GM12878 (cell line): ENCODE results near the gene PRKCZ. TPM values are rescaled to one million over a fixed set of nuclear protein-coding genes. Genes with fewer than 3 reads are reported as not detected.

ENCODE experiments used
- ATAC-seq: fragments of 200-7000 bp; cut with Tn5 transposase; 3 replicates; pipeline ENCODE4 v1.9.1; 2020; ENCODE audit warnings: mild to moderate bottlenecking, moderate library complexity
- BruUV-seq: library from RNA; stranded (reverse); fragments of 400-500 nt; replicated peaks from 2 replicates; lab custom pipeline; 2021; lab: Mats Ljungman, UMichigan
- CTCF ChIA-PET: fragments of 300-600 bp; sonication (Branson Sonifier 250); formaldehyde crosslinking; extraction: SDS; loops from one replicate; lab custom pipeline; 2021; ENCODE audit warnings: inconsistent platforms; lab: Yijun Ruan, JAX
- POLR2A ChIA-PET: fragments of 350-600 bp; formaldehyde crosslinking; extraction: SDS; loops from one replicate; lab custom pipeline; 2021; ENCODE audit warnings: inconsistent platforms; lab: Charles Lee
- RAD21 ChIA-PET: fragments of 300-600 bp; sonication (Branson Sonifier 250); formaldehyde crosslinking; loops from one replicate; lab custom pipeline; 2023; ENCODE audit warnings: antibody characterized with exemption; ENCODE audit not compliant: unreplicated experiment; lab: Charles Lee
- SMC1A ChIA-PET: fragments of 300-600 bp; sonication (Branson Sonifier 250); formaldehyde crosslinking; loops from one replicate; lab custom pipeline; 2023; ENCODE audit not compliant: unreplicated experiment, uncharacterized antibody; lab: Charles Lee
- DNase-seq: peaks from one replicate; pipeline ENCODE4 v3.0.0-alpha.2; 2011; ENCODE audit warnings: low read depth, low spot score
- FAIRE-seq: peaks from 3 replicates; lab custom pipeline; 2011; peaks lifted over from hg19 to GRCh38; lab: Jason Lieb, UNC
- H2AFZ ChIP-seq: 2 replicates; pipeline ENCODE4 v1.6.0; 2011; ENCODE audit warnings: low read depth, low read length, control low read depth; ENCODE audit not compliant: control insufficient read depth
- H3K27ac ChIP-seq: 2 replicates; pipeline ENCODE4 v1.5.1; 2011; ENCODE audit warnings: control low read depth; ENCODE audit not compliant: control insufficient read depth, insufficient read depth
- H3K27me3 ChIP-seq, 2 experiments: replicated peaks in 1 of 2; 2 replicates each; pipeline versions ENCODE4 v1.6.0 to v1.6.1; 2011; ENCODE audit warnings: low read length in 1 of 2; ENCODE audit not compliant: control insufficient read depth in 2 of 2, insufficient read depth in 2 of 2
- H3K36me3 ChIP-seq, 2 experiments: 2 replicates each; pipeline ENCODE4 v1.5.1; 2011; ENCODE audit warnings: low read length in 1 of 2; ENCODE audit not compliant: control insufficient read depth in 2 of 2, insufficient read depth in 2 of 2
- H3K4me1 ChIP-seq: 2 replicates; pipeline ENCODE4 v1.6.1; 2011; ENCODE audit warnings: mild to moderate bottlenecking, low read length, moderate library complexity, mixed read lengths; ENCODE audit not compliant: control insufficient read depth, insufficient read depth
- H3K4me2 ChIP-seq: 2 replicates; pipeline ENCODE4 v1.6.0; 2011; ENCODE audit warnings: control low read depth; ENCODE audit not compliant: control insufficient read depth, insufficient read depth
- H3K4me3 ChIP-seq: fragments of 200-600 bp; sonication (generic); 2 replicates; pipeline ENCODE4 v1.5.1; 2016
- H3K79me2 ChIP-seq: 2 replicates; pipeline ENCODE4 v1.6.0; 2011; ENCODE audit warnings: low read length; ENCODE audit not compliant: control insufficient read depth, insufficient read depth
- H3K9ac ChIP-seq: 2 replicates; pipeline ENCODE4 v1.8.0; 2011; ENCODE audit warnings: low read length, control low read depth, mixed read lengths; ENCODE audit not compliant: control insufficient read depth, insufficient read depth
- H3K9me3 ChIP-seq: replicated peaks from 3 replicates; pipeline ENCODE4 v1.5.1; 2011; ENCODE audit warnings: mild to moderate bottlenecking, low read length; ENCODE audit not compliant: control insufficient read depth, insufficient read depth
- H4K20me1 ChIP-seq: 2 replicates; pipeline ENCODE4 v1.6.0; 2011; ENCODE audit not compliant: control insufficient read depth, insufficient read depth
- BHLHE40 ChIP-seq, 2 experiments: fragments of 450-650 bp in 1 of 2; IDR thresholded peaks; 2 replicates each; pipeline ENCODE4 v1.6.1; 2011 to 2017; ENCODE audit warnings: low read depth in 2 of 2, borderline replicate concordance in 1 of 2, improper control_type of control experiment in 1 of 2, low read length in 1 of 2, mild to moderate bottlenecking in 1 of 2
- CHD2 ChIP-seq: IDR thresholded peaks from 2 replicates; pipeline ENCODE4 v1.6.1; 2011; ENCODE audit warnings: low read depth, low read length, improper control_type of control experiment, borderline replicate concordance
- DPF2 ChIP-seq: fragments of 450-650 bp; IDR thresholded peaks from 2 replicates; pipeline ENCODE4 v1.6.1; 2017; ENCODE audit warnings: mild to moderate bottlenecking
- GABPA ChIP-seq: IDR thresholded peaks from 2 replicates; pipeline ENCODE4 v1.6.1; 2014; ENCODE audit warnings: antibody characterized with exemption, low read depth, mild to moderate bottlenecking, inconsistent platforms
- GATAD2B ChIP-seq: fragments of 450-650 bp; conservative IDR thresholded peaks from 2 replicates; pipeline ENCODE4 v1.6.1; 2017; ENCODE audit warnings: low read depth, mild to moderate bottlenecking, moderate library complexity
- IKZF1 ChIP-seq: fragments of 450-650 bp; conservative IDR thresholded peaks from 2 replicates; pipeline ENCODE4 v1.6.1; 2017; ENCODE audit warnings: antibody characterized with exemption, mild to moderate bottlenecking
- LARP7 ChIP-seq: fragments of 450-650 bp; IDR thresholded peaks from 2 replicates; pipeline ENCODE4 v1.6.1; 2017; ENCODE audit warnings: mild to moderate bottlenecking
- NR2F1 ChIP-seq: fragments of 450-650 bp; conservative IDR thresholded peaks from 2 replicates; pipeline ENCODE4 v1.6.1; 2017; ENCODE audit warnings: mild to moderate bottlenecking
- RB1 ChIP-seq: fragments of 450-650 bp; formaldehyde crosslinking; IDR thresholded peaks from 2 replicates; pipeline ENCODE4 v1.6.1; 2017; ENCODE audit warnings: mild to moderate bottlenecking, borderline replicate concordance
- RFX5 ChIP-seq: IDR thresholded peaks from 2 replicates; pipeline ENCODE4 v1.6.1; 2011; ENCODE audit warnings: low read depth, low read length, improper control_type of control experiment
- SMAD5 ChIP-seq: IDR thresholded peaks from 2 replicates; pipeline ENCODE4 v1.6.1; 2016; ENCODE audit warnings: antibody characterized with exemption, low read depth
- SREBF1 ChIP-seq: IDR thresholded peaks from 2 replicates; pipeline ENCODE4 v1.6.1; 2012; ENCODE audit warnings: mild to moderate bottlenecking, low read length
- ZNF207 ChIP-seq: fragments of 450-650 bp; IDR thresholded peaks from 2 replicates; pipeline ENCODE4 v1.6.1; 2014; ENCODE audit warnings: antibody characterized with exemption, mild to moderate bottlenecking, borderline replicate concordance
- ZNF274 ChIP-seq: IDR thresholded peaks from one replicate; pipeline ENCODE4 v1.8.0; 2011; ENCODE audit not compliant: insufficient read length, insufficient read depth
- WGBS: methylation state at CpG from one replicate; pipeline ENCODE4 v1.1.6; 2016; ENCODE audit warnings: low lambda C conversion rate; ENCODE audit not compliant: insufficient replicate concordance, insufficient coverage; ENCODE audit errors: missing lambda C conversion rate; 5-methylcytosine and 5-hydroxymethylcytosine counted together
- in situ Hi-C: fragments of 300-500 bp; cut with MboI; formaldehyde crosslinking; loops from 9 replicates; pipeline ENCODE4 v1.14.3; 2018; ENCODE audit warnings: mixed read lengths
- intact Hi-C: fragments of 100-400 bp; cut with micrococcal nuclease; formaldehyde crosslinking; loops from one replicate; pipeline ENCODE4 v1.14.2; 2022; ENCODE audit not compliant: unreplicated experiment
- polyA plus RNA-seq, 11 experiments: library from polyadenylated mRNA; depleted of rRNA in 4 of 11; unstranded in 6 of 11; stranded (reverse) in 5 of 11; fragments of >200 nt; fragmentation: Nextera tagmentation in 4 of 11; fragmentation: Illumina TruSeq in 1 of 11; extraction: Ambion mirVana in 4 of 11; extraction: Trizol in 1 of 11; gene quantifications; 1 replicate in 1 of 11; 2 replicates in 10 of 11; pipeline versions ENCODE4 v1.2.1 to v1.2.3, GENCODE V29; 2011 to 2016; ENCODE audit warnings: inconsistent platforms in 2 of 11, missing spikeins in 2 of 11, low read depth in 1 of 11
- total RNA-seq, 4 experiments: library from RNA; depleted of rRNA in 3 of 4; stranded (reverse); fragments of >200 nt in 3 of 4; fragmentation: Illumina TruSeq in 1 of 4; extraction: Trizol in 1 of 4; gene quantifications; 2 replicates each; pipeline versions ENCODE4 v1.2.1 to v1.2.3, GENCODE V29; 2013 to 2021
- TF ChIP-seq, protein P1 (sequence below): IDR thresholded peaks from 2 replicates; pipeline ENCODE4 v1.6.1; 2012; ENCODE audit warnings: low read depth, low read length, improper control_type of control experiment
- TF ChIP-seq, protein P2 (sequence below): fragments of 450-650 bp; IDR thresholded peaks from 2 replicates; pipeline ENCODE4 v1.6.1; 2017; ENCODE audit warnings: mild to moderate bottlenecking, moderate library complexity

PRKCZ gene
- total and polyA plus RNA-seq, 10 of the 15 experiments (the other 5 are each of a cell fraction or from before 2014, with no cell fraction given): 0.05 to 1.9 (median 0.64) TPM; not detected in 1

DNA sequence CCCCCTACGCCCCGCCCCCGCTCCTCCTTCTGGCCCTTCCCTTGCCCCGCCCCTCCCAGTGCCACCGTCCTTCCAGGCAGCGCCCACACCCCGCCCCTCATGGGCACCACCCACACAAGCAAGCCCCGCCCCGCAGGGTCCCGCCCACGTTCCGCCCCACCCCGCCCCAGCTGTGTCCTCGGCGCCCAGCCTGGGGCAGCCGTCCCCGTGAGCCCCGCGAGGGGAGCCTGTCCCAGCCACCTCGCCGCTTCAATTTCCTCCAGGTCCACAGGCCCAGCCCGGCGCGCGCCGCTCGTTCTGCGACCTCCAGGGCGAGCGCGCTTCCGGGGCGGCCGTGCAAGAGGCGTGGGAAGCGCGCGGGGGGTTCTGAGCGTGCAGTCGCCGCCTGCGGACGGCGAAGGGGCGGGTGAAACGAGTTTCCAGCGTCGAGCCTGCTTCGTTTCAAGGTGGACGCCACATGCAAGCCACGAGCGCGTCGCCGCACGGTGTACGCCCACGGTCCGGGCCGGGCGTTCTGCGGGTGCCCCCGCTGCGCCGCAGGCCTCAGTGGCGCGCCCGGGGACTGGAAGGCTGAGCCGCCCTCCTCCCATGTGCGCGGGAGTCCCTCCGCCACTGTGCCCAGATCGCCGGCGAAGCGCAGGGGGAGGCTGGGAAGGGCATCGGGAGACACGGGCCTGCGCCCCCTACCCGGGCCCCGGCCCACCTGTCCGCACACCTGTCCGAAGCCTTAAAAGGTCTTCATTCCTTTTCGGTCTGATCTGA, 155.2 kb downstream of the PRKCZ start:
- Histone ChIP-seq H3K27ac (no peak overlapping the region), H3K27me3 (no peaks in the 10 kb centered on the region; a peak in 1 of 4 replicates), H3K9me3 (no peaks in the 10 kb centered on the region), H3K36me3 (no peaks in the 10 kb centered on the region), H2AFZ (peak overlapping the region; percentile 84), H3K4me2 (peak overlapping the region; percentile 74), H3K4me1 (peaks cover 4% of the 10 kb centered on the region), H3K9ac (no peak overlapping the region; the same call in 1 of the 2 replicates), H4K20me1 (no peaks in the 10 kb centered on the region), H3K4me3 (peak overlapping the region; percentile 64; the same call in 1 of the 2 replicates), H3K79me2 (no peaks in the 10 kb centered on the region)
- DNase-seq (peak; percentile 33), ATAC-seq (peak; percentile 90), FAIRE-seq (no peak)
- intact Hi-C loops: no loop called here
- in situ Hi-C loops: loop anchor here (10.0 kb wide), 1 partner anchor 319 kb away; the partner anchor contains the start of gene PANK4
- POLR2A ChIA-PET: interaction anchor here (2.0 kb wide), 1 partner anchor 10 kb away, joined by 9 read pairs; the partner anchor contains the start of gene FAAP20
- WGBS: 37% methylated on average over 65 of the region's 84 CpGs
- SMC1A ChIA-PET: no interaction called here
- no TSS peak for BruUV-seq
- RAD21 ChIA-PET: interaction anchor here (1.5 to 2.8 kb wide), 2 partner anchors 10 to 29 kb away, joined by 4 to 14 read pairs; partner anchors contain the start of gene FAAP20
- CTCF ChIA-PET: interaction anchor here (0.6 kb wide), 1 partner anchor 11 kb away, joined by 3 read pairs; the partner anchor contains the start of gene FAAP20
- TF ChIP-seq ZNF207 (0 out of 2 replicates have a peak, but pooled peaks have one; percentile 45), RFX5 (no peak), IKZF1 (peak; percentile 51; the same call in 1 of the 2 replicates), SREBF1 (no peak), GABPA (no peak), ZNF274 (no peak), DPF2 (peak; percentile 47; the same call in 1 of the 2 replicates), BHLHE40 (IDR thresholded peaks at IDR 0.05; ENCODE audit: borderline replicate concordance in 1 of 2, low read depth in 2 of 2, low read length in 1 of 2) (peak in 1 of 2 experiments; percentile 59; a peak in 2 of 4 replicates), RB1 (peak; percentile 43; the same call in 1 of the 2 replicates), NR2F1 (peak; percentile 33; the same call in 1 of the 2 replicates), GATAD2B (peak; percentile 78), LARP7 (0 out of 2 replicates have a peak, but pooled peaks have one; percentile 60), SMAD5 (no peak), CHD2 (no peak)
- TF ChIP-seq, protein P1, sequence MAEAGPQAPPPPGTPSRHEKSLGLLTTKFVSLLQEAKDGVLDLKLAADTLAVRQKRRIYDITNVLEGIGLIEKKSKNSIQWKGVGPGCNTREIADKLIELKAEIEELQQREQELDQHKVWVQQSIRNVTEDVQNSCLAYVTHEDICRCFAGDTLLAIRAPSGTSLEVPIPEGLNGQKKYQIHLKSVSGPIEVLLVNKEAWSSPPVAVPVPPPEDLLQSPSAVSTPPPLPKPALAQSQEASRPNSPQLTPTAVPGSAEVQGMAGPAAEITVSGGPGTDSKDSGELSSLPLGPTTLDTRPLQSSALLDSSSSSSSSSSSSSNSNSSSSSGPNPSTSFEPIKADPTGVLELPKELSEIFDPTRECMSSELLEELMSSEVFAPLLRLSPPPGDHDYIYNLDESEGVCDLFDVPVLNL: no peak
- TF ChIP-seq, protein P2, sequence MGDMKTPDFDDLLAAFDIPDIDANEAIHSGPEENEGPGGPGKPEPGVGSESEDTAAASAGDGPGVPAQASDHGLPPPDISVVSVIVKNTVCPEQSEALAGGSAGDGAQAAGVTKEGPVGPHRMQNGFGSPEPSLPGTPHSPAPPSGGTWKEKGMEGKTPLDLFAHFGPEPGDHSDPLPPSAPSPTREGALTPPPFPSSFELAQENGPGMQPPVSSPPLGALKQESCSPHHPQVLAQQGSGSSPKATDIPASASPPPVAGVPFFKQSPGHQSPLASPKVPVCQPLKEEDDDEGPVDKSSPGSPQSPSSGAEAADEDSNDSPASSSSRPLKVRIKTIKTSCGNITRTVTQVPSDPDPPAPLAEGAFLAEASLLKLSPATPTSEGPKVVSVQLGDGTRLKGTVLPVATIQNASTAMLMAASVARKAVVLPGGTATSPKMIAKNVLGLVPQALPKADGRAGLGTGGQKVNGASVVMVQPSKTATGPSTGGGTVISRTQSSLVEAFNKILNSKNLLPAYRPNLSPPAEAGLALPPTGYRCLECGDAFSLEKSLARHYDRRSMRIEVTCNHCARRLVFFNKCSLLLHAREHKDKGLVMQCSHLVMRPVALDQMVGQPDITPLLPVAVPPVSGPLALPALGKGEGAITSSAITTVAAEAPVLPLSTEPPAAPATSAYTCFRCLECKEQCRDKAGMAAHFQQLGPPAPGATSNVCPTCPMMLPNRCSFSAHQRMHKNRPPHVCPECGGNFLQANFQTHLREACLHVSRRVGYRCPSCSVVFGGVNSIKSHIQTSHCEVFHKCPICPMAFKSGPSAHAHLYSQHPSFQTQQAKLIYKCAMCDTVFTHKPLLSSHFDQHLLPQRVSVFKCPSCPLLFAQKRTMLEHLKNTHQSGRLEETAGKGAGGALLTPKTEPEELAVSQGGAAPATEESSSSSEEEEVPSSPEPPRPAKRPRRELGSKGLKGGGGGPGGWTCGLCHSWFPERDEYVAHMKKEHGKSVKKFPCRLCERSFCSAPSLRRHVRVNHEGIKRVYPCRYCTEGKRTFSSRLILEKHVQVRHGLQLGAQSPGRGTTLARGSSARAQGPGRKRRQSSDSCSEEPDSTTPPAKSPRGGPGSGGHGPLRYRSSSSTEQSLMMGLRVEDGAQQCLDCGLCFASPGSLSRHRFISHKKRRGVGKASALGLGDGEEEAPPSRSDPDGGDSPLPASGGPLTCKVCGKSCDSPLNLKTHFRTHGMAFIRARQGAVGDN: 0 out of 2 replicates have a peak, but pooled peaks have one; percentile 67
